T-cell (primary cell): ENCODE data around the gene FAM50A. TPM values are rescaled to one million over a fixed set of nuclear protein-coding genes. Genes with fewer than 3 reads are reported as not detected.
A peak's percentile ranks its signal among the peaks of the same experiment; 100 is the strongest.

ENCODE experiments used
- ATAC-seq, 4 experiments: fragments of 200-7000 bp in 3 of 4; fragments of 150-1000 bp in 1 of 4; cut with Tn5 transposase; replicated peaks in 1 of 4; 1 replicate in 3 of 4; 2 replicates in 1 of 4; pipeline ENCODE4 v1.10.0; 2021; ENCODE audit warnings: moderate library complexity in 3 of 4, mild to moderate bottlenecking in 2 of 4, moderate number of reproducible peaks in 1 of 4
- CTCF ChIA-PET, 2 donors: fragments of 300-600 bp; sonication (Branson Sonifier 250); formaldehyde crosslinking; loops; one replicate each; lab custom pipeline; 2022; ENCODE audit warnings: antibody characterized with exemption in 2 of 2; lab: Charles Lee
- POLR2A ChIA-PET, 2 donors: fragments of 300-600 bp; sonication (Branson Sonifier 250); formaldehyde crosslinking; loops; one replicate each; lab custom pipeline; 2022; ENCODE audit warnings: antibody characterized with exemption in 2 of 2; lab: Charles Lee
- DNase-seq, 35 experiments: peaks; one replicate each; pipeline versions ENCODE4 v3.0.0 to v3.0.0-alpha.2; 2013 to 2023
- H3K27ac ChIP-seq: one replicate; pipeline ENCODE4 v1.5.1; 2013; ENCODE audit warnings: low read length
- H3K27me3 ChIP-seq, 2 experiments: replicated peaks in 1 of 2; 1 replicate in 1 of 2; 2 replicates in 1 of 2; pipeline versions ENCODE4 v1.6.1 to v1.7.0; 2013; ENCODE audit warnings: low read length in 1 of 2, mixed read lengths in 1 of 2; ENCODE audit not compliant: control insufficient read depth in 2 of 2, insufficient read depth in 2 of 2; ENCODE audit errors: extremely low read depth in 1 of 2
- H3K36me3 ChIP-seq, 2 donors: 1 replicate in 1 of 2; 2 replicates in 1 of 2; pipeline versions ENCODE4 v1.6.1 to v1.7.0; 2013; ENCODE audit warnings: low read length in 1 of 2; ENCODE audit not compliant: control insufficient read depth in 2 of 2, insufficient read depth in 1 of 2; ENCODE audit errors: extremely low read depth in 1 of 2
- H3K4me1 ChIP-seq, 2 experiments: 1 replicate in 1 of 2; 2 replicates in 1 of 2; pipeline versions ENCODE4 v1.6.1 to v1.7.0; 2013; ENCODE audit warnings: low read length in 2 of 2, mixed read lengths in 1 of 2; ENCODE audit not compliant: insufficient read depth in 2 of 2, control insufficient read depth in 1 of 2; ENCODE audit errors: extremely low read depth in 1 of 2
- H3K4me3 ChIP-seq, 2 donors: 1 replicate in 1 of 2; 2 replicates in 1 of 2; pipeline versions ENCODE4 v1.5.1 to v1.7.0; 2013; ENCODE audit warnings: mild to moderate bottlenecking in 2 of 2, low read length in 1 of 2, moderate library complexity in 1 of 2; ENCODE audit not compliant: control insufficient read depth in 1 of 2; ENCODE audit errors: extremely low read depth in 1 of 2
- H3K9me3 ChIP-seq: 2 replicates; pipeline ENCODE4 v1.7.0; 2013
- H3K27ac Mint-ChIP-seq, 2 donors: one replicate each; pipeline ENCODE4 v1.8.0; 2020 to 2021; ENCODE audit warnings: mild to moderate bottlenecking in 2 of 2, mixed read lengths in 2 of 2
- H3K27me3 Mint-ChIP-seq, 2 donors: one replicate each; pipeline ENCODE4 v1.8.0; 2021 to 2022; ENCODE audit warnings: mixed read lengths in 2 of 2
- H3K36me3 Mint-ChIP-seq: one replicate; pipeline ENCODE4 v1.8.0; 2021; ENCODE audit warnings: mixed read lengths
- H3K4me1 Mint-ChIP-seq, 3 donors: one replicate each; pipeline ENCODE4 v1.8.0; 2020 to 2022; ENCODE audit warnings: mixed read lengths in 3 of 3, mild to moderate bottlenecking in 1 of 3
- H3K4me3 Mint-ChIP-seq, 3 donors: one replicate each; pipeline ENCODE4 v1.8.0; 2020 to 2022; ENCODE audit warnings: mild to moderate bottlenecking in 3 of 3, mixed read lengths in 3 of 3, moderate library complexity in 3 of 3
- H3K9me3 Mint-ChIP-seq, 3 donors: one replicate each; pipeline ENCODE4 v1.8.0; 2020 to 2022; ENCODE audit warnings: mixed read lengths in 3 of 3
- WGBS: methylation state at CpG from one replicate; pipeline ENCODE4 v1.1.5; 2013; ENCODE audit warnings: missing lambda C conversion rate; ENCODE audit not compliant: insufficient coverage; 5-methylcytosine and 5-hydroxymethylcytosine counted together
- total RNA-seq, 35 experiments: library from RNA in 6 of 35; stranded (reverse) in 6 of 35; fragments of 120-200 nt in 1 of 35; gene quantifications; one replicate each; pipeline versions ENCODE4 v1.2.1 to v1.2.4 and lab custom pipeline; 2013 to 2026

FAM50A gene
- total RNA-seq, 5 donors from 2014 or later (not counting 1 experiment from before 2014, with no cell fraction given), result 34.9 to 60.5 (median 51.9) TPM

- Histone ChIP-seq H3K9me3 (no peaks in the 10 kb centered on the region), H3K4me1 (peaks cover 0 to 12% of the 10 kb centered on the region in 2 experiments), H3K4me3 (no peak overlapping the region), H3K27ac (no peak overlapping the region), H3K27me3 (no peaks in the 10 kb centered on the region), H3K36me3 (peaks cover 2 to 11% of the 10 kb centered on the region in 2 donors)
- peaks cover 6% of the 10 kb centered on the region for H3K36me3 Mint-ChIP-seq
- peaks cover 0 to 13% (median 6%) of the 10 kb centered on the region in 3 donors for H3K4me1 Mint-ChIP-seq
- no peak overlapping the region for H3K27ac Mint-ChIP-seq
- H3K9me3 Mint-ChIP-seq, result no peaks in the 10 kb centered on the region
- no peak overlapping the region for H3K4me3 Mint-ChIP-seq
- POLR2A ChIA-PET, result no interaction called here
- DNase-seq (no peak), ATAC-seq (no peak)
- CTCF ChIA-PET, result no interaction called here
- WGBS, result 94% methylated on average over 7 of the region's 18 CpGs
- peaks cover 0 to 5% of the 10 kb centered on the region in 2 donors for H3K27me3 Mint-ChIP-seq
Measured at GRCh38 chrX:154449618-154450017, 5.7 kb downstream of the FAM50A start.

GRCh38 chrX:154450312-154450711 is 6.4 kb downstream of the FAM50A start:
- H3K4me3 Mint-ChIP-seq, result no peak overlapping the region
- Histone ChIP-seq H3K36me3 (peaks cover 2 to 11% of the 10 kb centered on the region in 2 donors), H3K27me3 (no peaks in the 10 kb centered on the region), H3K4me1 (peaks cover 0 to 6% of the 10 kb centered on the region in 2 experiments), H3K27ac (no peak overlapping the region), H3K9me3 (no peaks in the 10 kb centered on the region), H3K4me3 (no peak overlapping the region)
- CTCF ChIA-PET, result no interaction called here
- 97% methylated on average over 12 of the region's 17 CpGs for WGBS
- POLR2A ChIA-PET, result interaction anchor here in 1 of 2 donors (0.6 kb wide), 1 partner anchor 52 kb away, joined by 7 read pairs; no protein-coding TSS in a partner anchor
- H3K27ac Mint-ChIP-seq, result no peak overlapping the region
- peaks cover 6% of the 10 kb centered on the region for H3K36me3 Mint-ChIP-seq
- H3K4me1 Mint-ChIP-seq, result peaks cover 0 to 9% (median 6%) of the 10 kb centered on the region in 3 donors
- H3K9me3 Mint-ChIP-seq, result no peaks in the 10 kb centered on the region
- DNase-seq (no peak), ATAC-seq (no peak)
- peaks cover 0 to 6% of the 10 kb centered on the region in 2 donors for H3K27me3 Mint-ChIP-seq

GRCh38 chrX:154452823-154453222 is 8.9 kb downstream of the FAM50A start:
- Mint-ChIP-seq H3K4me3 (no peak overlapping the region), H3K9me3 (no peaks in the 10 kb centered on the region), H3K27ac (no peak overlapping the region), H3K27me3 (peaks cover 0 to 6% of the 10 kb centered on the region in 2 donors), H3K36me3 (peaks cover 6% of the 10 kb centered on the region), H3K4me1 (peaks cover 0 to 5% (median 4%) of the 10 kb centered on the region in 3 donors)
- H3K4me3 ChIP-seq, result no peak overlapping the region
- ATAC-seq (no peak), DNase-seq (no peak)
- 100% methylated on average over 1 of the region's 9 CpGs for WGBS
- H3K9me3 ChIP-seq, result no peaks in the 10 kb centered on the region
- POLR2A ChIA-PET, result no interaction called here
- H3K27me3 ChIP-seq, result no peaks in the 10 kb centered on the region
- H3K36me3 ChIP-seq, result peaks cover 2 to 11% of the 10 kb centered on the region in 2 donors
- H3K27ac ChIP-seq, result no peak overlapping the region
- peaks cover 0 to 6% of the 10 kb centered on the region in 2 experiments for H3K4me1 ChIP-seq
- CTCF ChIA-PET, result no interaction called here

DNA sequence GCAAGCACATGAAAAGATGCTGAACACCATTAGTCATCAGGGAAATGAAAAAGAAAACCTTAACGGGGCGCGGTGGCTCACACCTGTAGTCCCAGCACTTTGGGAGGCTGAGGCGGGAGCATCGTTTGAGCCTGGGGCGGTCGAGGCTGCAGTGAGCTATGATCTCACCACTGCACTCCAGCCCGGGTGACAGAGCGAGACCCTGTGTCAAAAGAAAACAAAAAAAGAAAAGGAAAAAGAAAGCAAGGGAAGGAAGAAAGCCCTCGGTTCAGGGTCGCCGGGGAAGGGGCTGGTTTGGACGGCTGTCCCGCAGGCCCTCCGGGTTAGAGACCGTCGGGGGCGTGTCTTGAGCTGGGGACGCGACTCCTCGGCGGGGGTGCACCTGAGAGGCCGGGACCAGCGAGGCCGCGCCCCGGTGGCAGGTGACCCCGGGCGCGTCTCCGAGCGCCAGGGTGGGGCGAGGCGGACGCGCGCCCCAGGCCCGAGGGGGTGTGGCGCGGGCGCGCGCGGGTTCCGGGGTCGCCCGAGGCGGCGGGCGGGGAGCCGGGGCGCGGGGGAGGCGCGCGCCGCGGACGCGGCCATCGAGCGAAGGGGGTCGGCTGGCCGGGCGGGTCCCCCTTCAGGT is 13.7 kb downstream of the FAM50A start:
- POLR2A ChIA-PET, result interaction anchor here in 1 of 2 donors (0.5 kb wide), 1 partner anchor 21 kb away, joined by 3 read pairs; no protein-coding TSS in a partner anchor
- peak; percentile 70 to 74 (median 71) for ATAC-seq

GRCh38 chrX:154458116-154458953 is 14.4 kb downstream of the FAM50A start, which contains the start of gene PLXNA3:
Gene PLXNA3, plus strand, starts transcription at chrX:154458281. Its CDS starts 1,903 bp downstream, at chrX:154460184.
- Histone ChIP-seq H3K36me3 (peaks cover 3 to 11% of the 10 kb centered on the region in 2 donors), H3K4me3 (peak within 1 kb of the TSS; percentile 60 to 62), H3K27me3 (no peaks in the 10 kb centered on the region), H3K4me1 (peaks cover 0 to 18% of the 10 kb centered on the region in 2 experiments), H3K9me3 (no peaks in the 10 kb centered on the region), H3K27ac (no peak within 1 kb of the TSS)
- CTCF ChIA-PET, result no interaction called here
- ATAC-seq (peak; percentile 79 to 87 (median 85)), DNase-seq (peak in 34 of 35 experiments; percentile 26 to 80 (median 52))
- Mint-ChIP-seq H3K27ac (peak within 1 kb of the TSS; percentile 94 to 97), H3K36me3 (peaks cover 6% of the 10 kb centered on the region), H3K4me3 (peak within 1 kb of the TSS; percentile 86 to 94 (median 93)), H3K9me3 (no peaks in the 10 kb centered on the region), H3K27me3 (peaks cover 0 to 6% of the 10 kb centered on the region in 2 donors), H3K4me1 (peaks cover 7 to 25% (median 14%) of the 10 kb centered on the region in 3 donors)
- POLR2A ChIA-PET, result interaction anchor here in 1 of 2 donors (0.5 kb wide), 1 partner anchor 20 kb away, joined by 3 read pairs; no protein-coding TSS in a partner anchor
- 0% methylated on average over 39 of the region's 88 CpGs for WGBS

More for the DNA sequence above, 13.7 kb downstream of the FAM50A start:
- DNase-seq, result peak in 31 of 35 experiments; percentile 15 to 75 (median 42)
- H3K27ac Mint-ChIP-seq, result peak overlapping the region; percentile 94 to 97
- CTCF ChIA-PET, result no interaction called here
- under 1% methylated on average over 55 of the region's 65 CpGs for WGBS
- Histone ChIP-seq H3K9me3 (no peaks in the 10 kb centered on the region), H3K4me3 (peak overlapping the region; percentile 50 to 51), H3K36me3 (peaks cover 3 to 10% of the 10 kb centered on the region in 2 donors), H3K4me1 (peaks cover 0 to 18% of the 10 kb centered on the region in 2 experiments), H3K27ac (no peak overlapping the region), H3K27me3 (no peaks in the 10 kb centered on the region)
- H3K4me1 Mint-ChIP-seq, result peaks cover 7 to 25% (median 14%) of the 10 kb centered on the region in 3 donors
- H3K27me3 Mint-ChIP-seq, result peaks cover 0 to 6% of the 10 kb centered on the region in 2 donors
- peak overlapping the region; percentile 86 to 94 (median 93) for H3K4me3 Mint-ChIP-seq
- H3K9me3 Mint-ChIP-seq, result no peaks in the 10 kb centered on the region
- peaks cover 3% of the 10 kb centered on the region for H3K36me3 Mint-ChIP-seq
